HG03575 (cell line): ENCODE results near the gene GPR137B.
"Not testable (repeated sequence)": the region's sequence is repeated elsewhere in the genome, so short reads cannot be mapped to it uniquely, and the experiment has no call there.

Experiments used
- ATAC-seq: cut with Tn5 transposase; IDR thresholded peaks from one replicate; pipeline ENCODE4 v1.9.1; 2021; ENCODE audit not compliant: unreplicated experiment, insufficient number of reproducible peaks, low FRiP score; ENCODE audit errors: extremely low read depth

The GPR137B gene, protein sequence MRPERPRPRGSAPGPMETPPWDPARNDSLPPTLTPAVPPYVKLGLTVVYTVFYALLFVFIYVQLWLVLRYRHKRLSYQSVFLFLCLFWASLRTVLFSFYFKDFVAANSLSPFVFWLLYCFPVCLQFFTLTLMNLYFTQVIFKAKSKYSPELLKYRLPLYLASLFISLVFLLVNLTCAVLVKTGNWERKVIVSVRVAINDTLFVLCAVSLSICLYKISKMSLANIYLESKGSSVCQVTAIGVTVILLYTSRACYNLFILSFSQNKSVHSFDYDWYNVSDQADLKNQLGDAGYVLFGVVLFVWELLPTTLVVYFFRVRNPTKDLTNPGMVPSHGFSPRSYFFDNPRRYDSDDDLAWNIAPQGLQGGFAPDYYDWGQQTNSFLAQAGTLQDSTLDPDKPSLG

DNA sequence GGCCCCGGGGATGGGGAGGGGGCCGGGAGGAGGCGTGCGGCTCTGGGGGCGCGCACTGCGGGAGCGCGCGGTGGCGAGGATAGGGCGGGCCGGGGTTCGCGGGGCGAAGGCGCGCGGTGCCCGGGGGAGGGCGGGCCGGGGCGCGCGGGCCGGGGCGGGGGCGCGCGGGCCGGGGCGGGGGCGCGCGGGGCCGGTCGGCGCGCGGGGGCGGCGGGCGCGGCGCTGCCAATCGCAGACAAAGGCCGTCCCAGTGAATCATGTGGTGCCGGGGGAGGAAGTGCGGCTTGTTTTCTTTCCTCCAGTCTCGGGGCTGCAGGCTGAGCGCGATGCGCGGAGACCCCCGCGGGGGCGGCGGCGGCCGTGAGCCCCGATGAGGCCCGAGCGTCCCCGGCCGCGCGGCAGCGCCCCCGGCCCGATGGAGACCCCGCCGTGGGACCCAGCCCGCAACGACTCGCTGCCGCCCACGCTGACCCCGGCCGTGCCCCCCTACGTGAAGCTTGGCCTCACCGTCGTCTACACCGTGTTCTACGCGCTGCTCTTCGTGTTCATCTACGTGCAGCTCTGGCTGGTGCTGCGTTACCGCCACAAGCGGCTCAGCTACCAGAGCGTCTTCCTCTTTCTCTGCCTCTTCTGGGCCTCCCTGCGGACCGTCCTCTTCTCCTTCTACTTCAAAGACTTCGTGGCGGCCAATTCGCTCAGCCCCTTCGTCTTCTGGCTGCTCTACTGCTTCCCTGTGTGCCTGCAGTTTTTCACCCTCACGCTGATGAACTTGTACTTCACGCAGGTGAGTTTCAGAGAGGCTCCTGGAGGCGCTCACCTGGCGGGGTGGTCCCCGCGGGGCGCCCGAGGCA is at the start of gene GPR137B:
GPR137B (plus strand) TSS at position 287 of the 851 bp plus-strand sequence; CDS start at position 371, 84 bp downstream.
- ATAC-seq, result no peak

DNA sequence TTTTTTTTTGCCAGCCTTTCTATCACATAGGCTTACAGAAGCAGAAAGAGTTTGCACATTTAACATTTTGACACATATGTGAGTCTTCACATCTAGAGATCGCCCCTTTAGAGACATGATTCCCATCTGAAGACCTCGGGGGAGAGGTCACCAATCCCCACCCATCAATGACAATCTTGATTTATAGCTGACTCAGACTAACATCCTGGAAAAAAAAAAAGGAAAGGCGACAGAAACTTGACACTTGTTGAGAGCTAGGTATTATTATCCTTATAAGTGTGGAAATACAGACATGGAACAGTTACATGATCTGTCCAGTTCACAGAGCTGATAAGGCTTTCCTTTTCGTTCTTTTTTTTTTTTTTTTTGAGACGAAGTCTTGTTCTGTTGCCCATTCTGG is 49.4 kb upstream of the GPR137B start:
- ATAC-seq, result no peak

DNA sequence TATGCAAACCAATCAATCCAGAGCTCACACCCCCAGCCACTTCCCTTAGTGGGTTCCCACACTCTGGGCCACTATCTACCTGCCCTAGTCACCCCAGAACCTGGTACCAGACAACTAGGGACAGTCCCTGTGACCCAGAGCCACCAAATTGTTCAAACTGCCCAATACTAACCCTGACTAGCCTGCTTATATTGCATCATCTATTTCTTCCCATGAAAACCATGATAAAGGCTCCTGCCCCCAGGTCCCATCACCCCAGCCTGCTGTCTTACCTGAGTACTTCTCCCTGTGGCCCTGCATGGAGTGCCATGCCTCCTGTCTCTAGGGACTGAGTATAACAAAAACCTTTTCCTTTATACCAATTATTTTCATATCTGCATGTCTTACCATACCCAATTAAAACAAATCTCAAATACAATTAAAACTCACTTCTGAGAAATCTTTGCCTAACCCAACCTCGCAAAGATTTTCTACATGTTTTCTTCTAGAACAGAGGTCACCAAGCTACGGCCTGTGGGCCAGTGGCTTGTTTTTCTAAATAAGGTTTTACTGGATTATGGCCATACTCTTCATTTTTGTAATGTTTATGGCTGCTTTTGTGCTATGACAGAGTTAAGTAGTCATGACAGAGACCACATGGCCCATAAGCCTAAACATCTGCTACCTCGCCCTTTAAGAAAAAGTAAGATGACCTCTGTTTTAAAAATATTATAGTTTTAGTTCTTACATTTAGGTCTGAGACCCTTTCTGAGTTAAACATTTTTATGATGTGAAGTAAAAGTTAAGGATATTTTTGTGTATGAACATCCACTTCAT is 46.4 kb upstream of the GPR137B start:
- ATAC-seq, result no peak

DNA sequence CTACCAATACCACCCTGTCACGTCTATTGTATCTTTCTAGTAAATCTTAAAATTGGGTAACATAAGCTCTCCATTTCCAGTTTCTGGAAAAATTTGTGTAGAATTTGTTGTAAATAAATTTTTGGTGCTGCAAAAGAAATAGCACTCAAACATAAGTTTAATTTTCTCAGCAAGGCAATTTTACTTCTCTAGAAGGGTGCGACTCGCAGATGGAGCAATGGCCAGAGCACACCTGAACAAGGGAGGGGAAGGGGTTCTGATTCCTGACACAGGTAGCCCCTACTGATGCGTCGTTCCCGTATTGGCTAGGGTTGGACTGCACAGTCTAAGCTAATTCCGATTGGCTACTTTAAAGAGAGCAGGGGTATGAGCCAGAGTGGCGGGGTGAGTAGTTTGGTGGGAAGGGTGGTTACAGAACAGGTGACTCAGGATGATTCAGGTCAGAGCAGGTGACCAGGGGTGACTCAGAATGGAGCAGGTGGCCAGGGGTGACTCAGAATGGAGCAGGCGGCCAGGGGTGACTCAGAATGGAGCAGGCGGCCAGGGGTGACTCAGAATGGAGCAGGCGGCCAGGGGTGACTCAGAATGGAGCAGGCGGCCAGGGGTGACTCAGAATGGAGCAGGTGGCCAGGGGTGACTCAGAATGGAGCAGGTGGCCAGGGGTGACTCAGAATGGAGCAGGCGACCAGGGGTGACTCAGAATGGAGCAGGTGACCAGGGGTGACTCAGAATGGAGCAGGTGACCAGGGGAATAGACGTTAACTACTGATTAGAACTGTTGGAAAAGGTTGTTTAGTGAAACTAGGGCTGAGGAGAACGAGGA is 45.5 kb upstream of the GPR137B start:
- not testable (repeated sequence) for ATAC-seq

DNA sequence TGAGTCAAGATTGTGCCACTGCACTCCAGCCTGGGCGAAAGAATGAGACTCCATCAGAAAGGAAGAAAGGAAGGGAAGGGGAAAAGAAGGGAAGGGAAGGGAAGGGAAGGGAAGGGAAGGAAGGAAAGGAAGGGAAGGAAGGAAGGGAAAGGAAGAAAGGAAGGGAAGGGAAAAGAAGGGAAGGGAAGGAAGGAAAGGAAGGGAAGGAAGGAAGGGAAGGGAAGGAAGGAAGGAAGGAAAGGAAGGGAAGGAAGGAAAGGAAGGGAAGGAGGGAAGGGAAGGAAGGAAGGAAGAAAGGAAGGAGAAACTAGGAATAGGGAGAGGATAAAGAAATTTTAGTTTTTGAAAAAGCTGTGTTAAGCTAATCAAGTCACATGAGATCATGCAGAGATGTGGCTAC is 44.1 kb upstream of the GPR137B start:
- ATAC-seq, result no peak

DNA sequence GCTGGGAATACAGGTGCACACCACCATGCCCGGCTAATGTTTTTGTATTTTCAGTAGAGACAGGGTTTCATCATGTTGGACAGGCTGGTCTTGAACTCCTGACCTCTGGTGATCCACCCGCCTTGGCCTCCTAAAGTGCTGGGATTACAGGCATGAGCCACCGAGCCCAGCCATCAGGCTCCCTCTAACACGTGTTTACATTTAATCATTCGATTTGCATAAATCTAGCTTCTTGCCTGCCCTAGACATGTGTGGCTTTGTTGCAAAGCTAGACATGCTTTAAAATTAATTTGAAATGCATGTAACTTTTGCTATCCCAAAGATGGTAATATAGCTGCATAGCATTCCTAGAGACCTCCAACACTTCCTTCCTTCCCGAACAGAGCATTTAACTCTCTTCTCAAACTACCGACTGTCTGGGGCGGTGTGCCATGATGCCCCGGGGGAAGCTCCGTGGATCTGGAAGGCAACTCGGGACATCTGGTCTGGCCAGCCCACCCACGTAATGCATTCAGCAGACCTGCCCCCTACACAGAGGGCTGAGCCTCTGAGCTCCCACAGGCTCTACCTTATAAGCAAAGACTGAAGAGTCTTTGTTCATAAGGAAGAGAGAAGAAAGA is 42.9 kb upstream of the GPR137B start:
- ATAC-seq, result no peak

DNA sequence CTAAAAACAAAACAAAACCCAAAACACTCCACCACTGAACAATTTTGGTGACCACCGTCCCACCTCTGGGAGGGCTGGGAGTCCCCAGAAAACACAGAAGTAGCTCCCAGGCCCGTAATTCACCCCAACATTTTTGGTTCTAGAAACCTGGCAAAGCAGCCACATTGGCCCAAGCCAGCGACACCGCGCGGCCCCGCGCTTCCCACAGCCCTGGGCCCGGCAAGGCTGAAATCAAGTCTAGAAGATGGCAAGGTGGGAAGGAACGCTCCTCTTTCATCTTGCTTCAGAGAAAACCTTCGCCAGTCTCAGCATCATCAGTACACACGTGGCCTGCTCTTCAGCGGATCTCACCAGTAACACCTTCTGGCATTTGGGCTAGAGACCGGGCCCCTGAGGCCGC is 41.5 kb upstream of the GPR137B start:
- no peak for ATAC-seq

DNA sequence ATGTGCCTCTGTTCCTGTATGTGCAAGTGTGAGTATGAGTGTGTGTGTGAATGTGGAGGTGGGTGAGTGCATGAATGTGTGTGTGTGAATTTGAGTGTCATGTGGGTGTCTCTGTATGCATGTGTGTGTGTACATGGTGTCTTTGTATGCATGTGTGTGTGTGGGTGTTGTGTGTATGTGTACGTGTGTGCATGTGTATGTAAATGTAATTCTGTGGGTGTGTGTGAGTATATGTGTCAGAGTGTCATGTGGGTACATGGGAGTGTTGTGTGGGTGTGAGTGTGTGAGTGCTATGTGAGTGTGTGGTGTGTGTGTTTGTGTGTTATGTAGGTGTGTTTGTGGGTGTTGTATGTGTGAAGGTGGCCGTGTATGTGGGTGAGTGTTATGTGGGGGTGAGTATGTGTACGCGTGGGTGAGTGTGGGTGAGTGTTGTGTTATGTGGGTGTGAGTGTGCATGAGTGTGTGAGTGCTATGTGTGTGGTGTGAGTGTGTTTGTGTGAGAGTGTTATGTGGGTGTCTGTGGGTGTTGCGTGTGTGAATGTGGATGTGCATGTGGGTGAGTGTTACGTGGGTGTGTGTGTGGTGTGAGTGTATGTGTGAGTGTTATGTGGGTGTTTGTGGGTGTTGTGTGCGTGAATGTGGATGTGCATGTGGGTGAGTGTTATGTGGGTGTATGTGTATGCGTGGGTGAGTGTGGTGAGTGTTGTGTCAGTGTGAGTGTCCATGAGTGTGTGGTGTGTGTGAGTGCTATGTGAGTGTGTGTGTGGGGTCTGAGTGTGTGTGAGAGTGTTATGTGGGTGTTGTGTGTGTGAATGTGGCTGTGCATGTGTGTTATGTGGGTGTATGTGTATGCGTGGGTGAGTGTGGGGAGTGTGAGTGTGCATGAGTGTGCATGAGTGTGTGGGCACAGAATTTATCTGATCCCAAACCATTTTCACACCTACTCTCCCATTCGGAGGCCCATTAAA is 40.8 kb upstream of the GPR137B start:
- ATAC-seq, result no peak

DNA sequence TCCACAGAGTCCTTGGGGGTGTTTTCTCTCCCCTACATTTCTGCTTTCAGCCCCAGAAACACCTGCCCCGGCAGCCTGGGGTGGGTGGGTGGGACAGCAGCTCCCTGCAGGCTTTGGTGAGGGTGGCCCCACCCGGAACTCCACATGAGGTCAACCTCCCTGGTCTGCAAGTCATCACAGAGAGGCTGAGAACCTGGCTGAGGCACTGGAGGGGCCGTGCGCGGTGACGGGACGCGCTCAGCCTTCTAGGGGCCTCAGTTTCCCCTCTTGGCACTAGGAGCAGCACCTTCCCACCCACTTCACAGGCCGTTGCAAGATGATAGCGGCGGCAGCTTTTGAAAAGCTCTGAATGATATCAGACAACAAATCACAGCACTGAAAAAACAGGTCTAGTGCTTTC is 39.7 kb upstream of the GPR137B start:
- ATAC-seq, result no peak

DNA sequence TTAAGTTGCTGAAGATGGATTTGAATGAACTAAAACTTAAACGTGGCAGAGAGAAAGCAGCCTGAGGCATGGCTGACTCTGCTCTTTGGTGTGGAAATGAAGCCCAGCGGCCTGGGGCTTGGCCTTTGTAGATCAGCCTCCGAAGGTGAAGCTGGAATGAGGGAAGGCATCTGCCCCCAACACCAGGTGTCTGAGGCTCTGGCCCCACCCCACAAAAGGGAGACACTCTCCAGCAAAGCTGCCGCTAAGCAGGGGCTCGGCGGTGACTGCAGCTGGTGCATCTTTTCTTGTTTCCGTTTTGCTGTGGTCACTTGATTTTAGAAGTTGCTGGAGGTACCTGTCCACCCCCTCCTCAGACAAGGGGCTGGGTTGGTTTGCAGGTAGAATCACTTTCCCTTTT is 39.3 kb upstream of the GPR137B start:
- no peak for ATAC-seq

DNA sequence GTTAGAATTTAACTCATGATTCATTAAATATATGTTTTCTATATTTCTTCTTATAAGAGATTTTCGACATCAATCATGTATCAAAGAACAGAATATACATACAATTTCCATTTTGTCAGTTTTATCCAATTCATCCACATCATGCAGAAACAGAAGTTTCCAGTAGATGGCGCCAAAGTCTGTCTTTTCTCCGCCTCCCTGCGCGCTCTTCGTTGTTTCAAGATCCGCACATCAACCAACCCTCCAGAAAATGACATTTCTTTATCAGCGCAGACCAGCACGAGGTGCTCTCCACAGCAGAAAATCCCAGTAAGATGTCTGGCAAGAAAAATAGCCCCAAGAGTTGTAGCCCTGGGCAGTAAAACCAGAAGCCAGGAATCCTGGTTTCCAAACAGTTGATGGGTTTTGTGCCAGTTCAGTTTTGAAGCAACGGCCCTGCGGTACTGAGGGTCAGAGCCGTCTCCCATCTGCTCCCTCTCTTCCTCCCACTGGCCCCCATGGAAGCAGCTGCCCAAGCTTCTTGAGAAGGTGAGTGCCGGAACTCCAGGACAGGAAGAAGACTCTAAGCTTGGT is 38.6 kb upstream of the GPR137B start:
- ATAC-seq, result no peak

DNA sequence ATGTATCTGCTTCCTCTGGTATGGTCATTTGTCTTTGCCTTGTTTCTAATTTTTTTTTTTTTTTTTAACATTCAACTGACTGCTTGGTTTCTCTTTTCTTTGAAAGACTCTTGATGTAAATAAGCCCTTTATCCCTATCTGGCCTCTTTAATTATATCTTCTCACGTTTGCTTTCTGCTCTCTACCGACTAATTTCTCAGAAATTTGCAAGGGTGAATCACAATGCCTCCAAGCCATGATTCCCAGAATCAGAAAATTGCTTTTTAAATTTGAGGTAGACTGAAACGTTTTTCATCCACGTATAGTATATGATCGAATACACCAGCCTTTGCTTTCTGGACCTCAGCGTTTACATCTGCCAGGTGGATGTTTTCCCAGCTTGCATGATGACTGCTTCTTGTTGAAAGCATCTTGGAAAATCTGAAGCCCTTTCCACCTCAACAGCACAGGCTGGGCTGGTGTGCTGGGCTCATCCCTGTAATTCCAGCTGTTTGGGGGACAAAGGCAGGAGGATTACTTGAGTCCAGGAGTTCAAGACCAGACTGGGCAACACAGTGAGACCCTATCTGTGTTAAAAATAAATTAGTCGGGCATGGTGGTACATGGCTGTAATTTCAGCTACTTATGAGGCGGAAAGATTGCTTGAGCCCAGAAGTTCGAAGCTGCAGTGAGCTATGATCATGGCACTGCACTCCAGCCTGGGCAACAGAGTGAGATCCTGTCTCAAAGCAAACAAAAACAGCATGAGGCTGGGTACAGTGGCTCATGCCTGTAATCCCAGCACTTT is 35.0 kb upstream of the GPR137B start:
- ATAC-seq, result no peak

DNA sequence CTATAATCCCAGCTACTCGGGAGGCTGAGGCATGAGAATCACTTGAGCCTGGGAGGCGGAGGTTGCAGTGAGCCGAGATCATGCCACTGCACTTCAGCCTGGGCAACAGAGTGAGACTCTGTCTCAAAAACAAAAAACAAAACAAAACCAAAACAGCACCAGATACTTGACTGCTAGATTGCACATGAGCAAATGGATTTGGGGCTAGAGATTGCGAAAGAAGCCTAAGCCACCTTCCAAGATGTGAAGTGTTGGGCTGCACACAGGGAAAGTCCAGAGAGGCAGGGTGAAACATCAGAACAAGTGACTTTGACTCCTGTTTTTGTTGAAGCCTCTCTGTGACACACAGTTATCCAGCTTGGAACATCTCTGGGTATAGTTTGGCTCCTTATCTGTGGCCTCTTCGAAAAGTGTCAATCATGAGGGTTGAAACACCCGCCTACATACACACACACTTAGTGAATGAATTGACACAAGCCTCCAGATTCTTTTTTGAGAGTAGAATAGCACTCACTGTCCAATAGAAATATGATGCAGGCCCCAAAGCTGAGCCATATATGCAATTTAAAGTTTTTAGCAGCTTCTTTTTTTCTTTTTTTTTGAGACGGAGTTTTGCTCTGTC is 34.2 kb upstream of the GPR137B start:
- no peak for ATAC-seq

DNA sequence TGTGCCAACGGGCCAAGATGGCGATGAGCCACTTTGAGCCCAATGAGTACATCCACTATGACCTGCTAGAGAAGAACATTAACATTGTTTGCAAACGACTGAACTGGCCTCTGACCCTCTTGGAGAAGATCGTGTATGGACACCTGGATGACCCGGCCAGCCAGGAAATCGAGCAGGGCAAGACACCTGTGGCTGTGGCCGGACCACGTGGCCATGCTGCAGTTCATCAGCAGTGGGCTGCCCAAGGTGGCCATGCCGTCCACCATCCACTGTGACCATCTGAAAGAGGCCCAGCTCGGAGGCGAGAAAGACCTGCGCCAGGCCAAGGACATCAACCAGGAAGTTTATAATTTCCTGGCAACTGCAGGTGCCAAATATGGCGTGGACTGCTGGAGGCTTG is 32.2 kb upstream of the GPR137B start:
- ATAC-seq, result no peak

DNA sequence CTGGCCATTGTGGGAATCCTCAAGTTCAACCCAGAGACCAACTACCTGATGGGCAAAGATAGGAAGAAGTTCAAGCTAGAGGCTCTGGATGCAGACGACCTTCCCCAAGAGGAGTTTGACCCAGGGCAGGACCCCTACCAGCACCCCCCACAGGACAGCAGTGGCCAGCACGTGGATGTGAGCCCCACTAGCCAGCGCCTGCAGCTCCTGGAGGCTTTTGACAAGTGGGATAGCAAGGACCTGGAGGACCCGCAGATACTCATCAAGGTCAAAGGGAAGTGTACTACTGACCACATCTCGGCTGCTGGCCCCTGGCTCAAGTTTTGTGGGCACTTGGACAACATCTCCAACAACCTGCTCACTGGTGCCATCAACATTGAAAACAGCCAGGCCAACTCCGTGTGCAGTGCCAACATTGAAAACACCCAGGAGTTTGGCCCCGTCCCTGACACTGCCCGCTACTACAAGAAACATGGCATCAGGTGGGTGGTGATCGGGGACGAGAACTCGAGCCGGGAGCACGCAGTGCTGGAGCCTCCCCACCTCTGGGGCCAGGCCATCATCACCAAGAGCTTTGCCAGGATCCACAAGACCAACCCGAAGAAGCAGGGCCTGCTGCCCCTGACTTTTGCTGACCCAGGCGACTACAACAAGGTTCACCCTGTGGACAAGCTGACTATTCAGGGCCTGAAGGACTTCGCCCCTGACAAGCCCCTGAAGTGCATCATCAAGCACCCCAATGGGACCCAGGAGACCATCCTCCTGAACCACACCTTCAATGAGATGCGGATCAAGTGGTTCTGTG is 30.6 kb upstream of the GPR137B start:
- ATAC-seq, result no peak
